Smooth muscle cell (in vitro differentiated cells): ENCODE results near the gene XRCC3. TPM values are rescaled to one million over a fixed set of nuclear protein-coding genes. Genes with fewer than 3 reads are reported as not detected.

Experiments used
- DNase-seq: peaks from one replicate; lab custom pipeline; 2025; ENCODE audit not compliant: unreplicated experiment; lab: John Stamatoyannopoulos, UW
- H2AFZ ChIP-seq: fragments of 200-600 bp; sonication (generic); 2 replicates; pipeline ENCODE4 v1.6.0; 2016; ENCODE audit warnings: antibody characterized with exemption, low read depth, mild to moderate bottlenecking
- H3F3A ChIP-seq: fragments of 200-600 bp; sonication (generic); 2 replicates; pipeline ENCODE4 v1.6.0; 2017; ENCODE audit warnings: antibody characterized with exemption, low read depth
- H3K27ac ChIP-seq: fragments of 200-600 bp; sonication (generic); 2 replicates; pipeline ENCODE4 v1.5.1; 2016; ENCODE audit warnings: low read depth, mild to moderate bottlenecking
- H3K27me3 ChIP-seq: fragments of 200-600 bp; sonication (generic); 2 replicates; pipeline ENCODE4 v1.6.1; 2016; ENCODE audit warnings: low read depth, mild to moderate bottlenecking
- H3K36me3 ChIP-seq: fragments of 200-600 bp; sonication (generic); 2 replicates; pipeline ENCODE4 v1.5.1; 2016; ENCODE audit warnings: low read depth
- H3K4me1 ChIP-seq: fragments of 200-600 bp; sonication (generic); 2 replicates; pipeline ENCODE4 v1.5.1; 2016; ENCODE audit warnings: low read depth
- H3K4me2 ChIP-seq: fragments of 200-600 bp; sonication (generic); 2 replicates; pipeline ENCODE4 v1.6.0; 2016; ENCODE audit warnings: mild to moderate bottlenecking
- H3K4me3 ChIP-seq: fragments of 200-600 bp; sonication (generic); 2 replicates; pipeline ENCODE4 v1.5.1; 2016; ENCODE audit warnings: mild to moderate bottlenecking
- H3K79me2 ChIP-seq: fragments of 200-600 bp; sonication (generic); 2 replicates; pipeline ENCODE4 v1.6.0; 2016; ENCODE audit warnings: low read depth, mild to moderate bottlenecking
- H3K9ac ChIP-seq: fragments of 200-600 bp; sonication (generic); 2 replicates; pipeline ENCODE4 v1.6.0; 2016; ENCODE audit warnings: low read depth
- H3K9me3 ChIP-seq: fragments of 200-600 bp; sonication (generic); replicated peaks from 2 replicates; pipeline ENCODE4 v1.5.1; 2016; ENCODE audit warnings: low read depth
- H4K20me1 ChIP-seq: fragments of 200-600 bp; sonication (generic); 2 replicates; pipeline ENCODE4 v1.6.0; 2016; ENCODE audit warnings: low read depth
- WGBS: methylation state at CpG from one replicate; pipeline ENCODE4 v1.1.7; 2016; ENCODE audit warnings: low lambda C conversion rate; 5-methylcytosine and 5-hydroxymethylcytosine counted together
- polyA plus RNA-seq: library from polyadenylated mRNA; unstranded; fragments of >200 nt; fragmentation: Nextera tagmentation; extraction: Ambion mirVana; gene quantifications from 2 replicates; pipeline ENCODE4 v1.2.1, GENCODE V29; 2016
- total RNA-seq: library from RNA; depleted of rRNA; stranded (reverse); fragments of >200 nt; gene quantifications from 2 replicates; pipeline ENCODE4 v1.2.3, GENCODE V29; 2014
- TF ChIP-seq, protein P1 (sequence below): fragments of 200-600 bp; sonication (generic); IDR thresholded peaks from 2 replicates; pipeline ENCODE4 v1.5.1; 2017; ENCODE audit warnings: borderline replicate concordance, mild to moderate bottlenecking, antibody characterized with exemption; ENCODE audit not compliant: insufficient read depth, poor library complexity, severe bottlenecking

Gene XRCC3
- total and polyA plus RNA-seq, 2 experiments from 2014 or later: 8.3 to 10.5 TPM

DNA sequence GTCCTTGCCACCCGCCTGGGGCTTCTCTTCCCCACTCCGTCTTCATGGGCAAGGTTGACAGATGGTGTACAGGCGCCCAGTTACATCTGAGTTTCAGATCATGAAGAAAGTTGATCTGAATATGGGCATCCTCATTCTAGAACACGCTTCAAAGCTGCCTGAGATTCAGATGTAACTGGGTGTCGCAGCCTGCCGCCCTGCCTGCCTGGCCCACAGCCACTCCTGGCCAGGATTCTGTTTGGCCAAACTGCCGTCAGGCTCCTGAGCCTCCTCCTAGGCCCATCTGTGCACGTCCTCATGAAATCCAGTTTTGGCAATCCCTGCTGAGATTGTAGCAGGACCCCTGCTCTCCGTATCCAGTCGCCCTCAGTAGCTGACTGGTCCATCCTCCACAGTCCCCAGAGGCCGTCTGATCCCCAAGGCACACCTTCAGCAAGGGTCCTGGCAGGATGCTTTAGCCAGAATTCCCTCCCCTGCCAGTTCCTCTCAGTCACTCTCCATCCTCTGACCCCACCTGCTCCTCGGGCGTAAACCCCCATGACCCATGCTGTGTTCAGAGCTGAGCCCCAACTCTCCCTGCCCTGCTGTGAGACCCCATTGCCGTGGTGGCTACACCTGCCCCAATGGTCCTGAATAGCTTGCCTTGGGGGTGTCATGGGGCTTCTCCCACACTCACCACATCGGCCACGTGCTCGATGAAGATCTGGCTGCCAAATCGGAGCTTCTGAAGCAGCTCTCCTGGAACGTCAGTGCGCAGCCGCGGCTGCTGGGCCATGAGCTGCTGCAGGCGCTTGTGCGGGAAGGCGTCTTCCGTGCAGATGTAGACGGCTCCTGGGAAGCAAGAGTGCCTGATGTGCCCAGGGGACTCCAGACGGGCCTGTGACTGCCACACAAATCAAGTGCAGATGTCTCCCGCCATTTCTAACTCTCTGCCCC is 12.5 kb downstream of the XRCC3 start:
- no peak overlapping the region for H2AFZ ChIP-seq
- H3K27me3 ChIP-seq: no peaks in the 10 kb centered on the region
- H3K9ac ChIP-seq: no peak overlapping the region
- TF ChIP-seq, protein P1, sequence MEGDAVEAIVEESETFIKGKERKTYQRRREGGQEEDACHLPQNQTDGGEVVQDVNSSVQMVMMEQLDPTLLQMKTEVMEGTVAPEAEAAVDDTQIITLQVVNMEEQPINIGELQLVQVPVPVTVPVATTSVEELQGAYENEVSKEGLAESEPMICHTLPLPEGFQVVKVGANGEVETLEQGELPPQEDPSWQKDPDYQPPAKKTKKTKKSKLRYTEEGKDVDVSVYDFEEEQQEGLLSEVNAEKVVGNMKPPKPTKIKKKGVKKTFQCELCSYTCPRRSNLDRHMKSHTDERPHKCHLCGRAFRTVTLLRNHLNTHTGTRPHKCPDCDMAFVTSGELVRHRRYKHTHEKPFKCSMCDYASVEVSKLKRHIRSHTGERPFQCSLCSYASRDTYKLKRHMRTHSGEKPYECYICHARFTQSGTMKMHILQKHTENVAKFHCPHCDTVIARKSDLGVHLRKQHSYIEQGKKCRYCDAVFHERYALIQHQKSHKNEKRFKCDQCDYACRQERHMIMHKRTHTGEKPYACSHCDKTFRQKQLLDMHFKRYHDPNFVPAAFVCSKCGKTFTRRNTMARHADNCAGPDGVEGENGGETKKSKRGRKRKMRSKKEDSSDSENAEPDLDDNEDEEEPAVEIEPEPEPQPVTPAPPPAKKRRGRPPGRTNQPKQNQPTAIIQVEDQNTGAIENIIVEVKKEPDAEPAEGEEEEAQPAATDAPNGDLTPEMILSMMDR: no peak
- H3K4me3 ChIP-seq: no peak overlapping the region
- 94% methylated on average over 28 of the region's 29 CpGs for WGBS
- H3K79me2 ChIP-seq: no peaks in the 10 kb centered on the region
- no peaks in the 10 kb centered on the region for H3K4me1 ChIP-seq
- no peaks in the 10 kb centered on the region for H3K9me3 ChIP-seq
- no peaks in the 10 kb centered on the region for H3F3A ChIP-seq
- no peak overlapping the region for H3K27ac ChIP-seq
- DNase-seq: no peak
- H3K4me2 ChIP-seq: no peak overlapping the region
- no peaks in the 10 kb centered on the region for H3K36me3 ChIP-seq
- H4K20me1 ChIP-seq: peaks cover 44% of the 10 kb centered on the region

DNA sequence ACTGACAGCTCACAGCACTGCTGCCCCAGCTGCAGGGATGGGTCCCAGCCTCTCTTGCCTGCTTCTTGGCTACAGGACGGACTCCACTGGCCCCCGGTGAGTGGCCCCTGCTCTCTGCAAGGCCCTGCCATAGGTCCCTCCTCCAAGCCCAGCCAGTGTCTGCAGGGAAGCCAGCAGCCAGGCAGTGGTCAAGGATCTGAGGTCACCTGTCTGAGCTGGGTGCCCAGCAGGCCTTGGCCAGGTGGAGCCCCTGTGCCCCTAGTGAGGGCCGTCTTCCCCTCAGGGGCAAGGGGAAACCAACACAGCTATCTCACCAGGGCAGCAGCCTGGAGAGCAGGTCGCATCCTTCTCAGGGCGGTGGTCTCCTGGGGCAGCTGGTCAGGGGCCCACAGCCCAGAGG is 13.2 kb downstream of the XRCC3 start:
- no peak overlapping the region for H3K9ac ChIP-seq
- TF ChIP-seq, protein P1: no peak
- no peaks in the 10 kb centered on the region for H3K27me3 ChIP-seq
- peaks cover 4% of the 10 kb centered on the region for H3K79me2 ChIP-seq
- no peak for DNase-seq
- no peaks in the 10 kb centered on the region for H3F3A ChIP-seq
- H3K36me3 ChIP-seq: no peaks in the 10 kb centered on the region
- no peak overlapping the region for H2AFZ ChIP-seq
- WGBS: 79% methylated on average over 5 of the region's 5 CpGs
- H3K4me3 ChIP-seq: no peak overlapping the region
- H4K20me1 ChIP-seq: peaks cover 51% of the 10 kb centered on the region
- no peak overlapping the region for H3K4me2 ChIP-seq
- H3K9me3 ChIP-seq: no peaks in the 10 kb centered on the region
- no peaks in the 10 kb centered on the region for H3K4me1 ChIP-seq
- no peak overlapping the region for H3K27ac ChIP-seq

DNA sequence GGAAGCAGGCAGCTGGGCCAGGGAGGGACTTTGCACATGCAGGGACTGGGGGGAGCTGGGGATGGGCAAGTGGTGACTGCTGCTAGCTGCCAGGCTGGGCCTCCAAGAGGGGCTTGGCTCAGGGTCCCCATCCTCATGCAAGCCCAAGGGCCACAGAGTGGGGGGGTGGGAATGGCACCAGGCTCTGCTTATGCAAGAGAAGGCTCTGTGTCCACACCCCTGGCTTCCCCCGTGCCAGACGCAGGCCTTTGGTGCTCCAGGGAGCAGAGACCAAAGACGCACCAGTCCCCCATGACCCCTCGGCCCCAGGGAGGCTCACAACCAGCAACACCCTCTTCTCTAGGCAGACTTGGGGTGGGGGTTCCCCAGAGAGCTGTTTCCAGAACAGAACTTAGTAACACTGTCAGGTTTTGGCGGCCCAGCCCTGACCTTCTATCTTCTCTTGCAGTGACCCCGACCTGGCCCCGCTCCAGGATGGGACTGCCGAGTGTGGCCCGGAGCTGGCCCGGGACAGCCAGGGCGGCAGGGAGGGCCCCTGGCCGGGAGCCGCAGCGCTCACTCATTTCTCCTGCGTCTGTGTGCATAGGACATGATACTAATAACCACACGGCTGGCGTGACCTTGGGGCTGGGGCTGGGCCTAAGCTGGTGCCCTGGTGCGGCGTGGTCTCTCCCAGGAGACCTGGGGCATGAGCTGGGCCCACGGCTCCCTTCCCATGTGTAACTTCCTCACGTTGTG is 14.3 kb downstream of the XRCC3 start:
- TF ChIP-seq, protein P1: no peak
- H3K9me3 ChIP-seq: no peaks in the 10 kb centered on the region
- DNase-seq: no peak
- H3K4me2 ChIP-seq: no peak overlapping the region
- no peaks in the 10 kb centered on the region for H3K36me3 ChIP-seq
- no peaks in the 10 kb centered on the region for H3K27me3 ChIP-seq
- peaks cover 4% of the 10 kb centered on the region for H3K79me2 ChIP-seq
- 94% methylated on average over 21 of the region's 21 CpGs for WGBS
- H3F3A ChIP-seq: peaks cover 4% of the 10 kb centered on the region
- no peak overlapping the region for H3K4me3 ChIP-seq
- H4K20me1 ChIP-seq: peaks cover 63% of the 10 kb centered on the region
- H3K27ac ChIP-seq: no peak overlapping the region
- H2AFZ ChIP-seq: no peak overlapping the region
- no peak overlapping the region for H3K9ac ChIP-seq
- no peaks in the 10 kb centered on the region for H3K4me1 ChIP-seq
